Activated CD4-positive, alpha-beta T cell treated with anti-CD3 and anti-CD28 coated beads, Interleukin-2, amount 50 U/mL, for 1 hour (primary cell): ENCODE measurements around the gene SSR4.

Source experiments
- DNase-seq: peaks from one replicate; pipeline ENCODE4 v3.0.0-alpha.2; 2020

The SSR4 gene

DNA sequence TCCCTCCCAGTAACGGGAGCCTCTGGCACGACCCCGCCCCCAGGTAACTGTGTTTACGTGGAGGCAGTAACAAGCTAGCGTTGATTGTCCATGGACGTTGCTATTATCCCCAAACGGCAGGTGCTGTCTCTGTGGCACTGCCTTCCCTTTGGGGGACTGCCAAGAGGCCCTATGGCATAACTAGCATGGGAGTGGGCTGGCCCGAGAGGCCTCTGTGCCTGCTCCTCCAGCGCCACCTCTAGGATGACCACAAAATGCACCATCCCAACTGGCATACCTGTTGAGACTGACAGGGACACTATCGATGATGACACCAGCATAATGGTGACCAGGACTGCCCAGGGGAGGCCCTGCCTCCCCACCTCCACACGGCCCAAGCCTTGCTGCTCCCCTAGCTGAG is 12.2 kb upstream of the SSR4 start:
- no peak for DNase-seq

DNA sequence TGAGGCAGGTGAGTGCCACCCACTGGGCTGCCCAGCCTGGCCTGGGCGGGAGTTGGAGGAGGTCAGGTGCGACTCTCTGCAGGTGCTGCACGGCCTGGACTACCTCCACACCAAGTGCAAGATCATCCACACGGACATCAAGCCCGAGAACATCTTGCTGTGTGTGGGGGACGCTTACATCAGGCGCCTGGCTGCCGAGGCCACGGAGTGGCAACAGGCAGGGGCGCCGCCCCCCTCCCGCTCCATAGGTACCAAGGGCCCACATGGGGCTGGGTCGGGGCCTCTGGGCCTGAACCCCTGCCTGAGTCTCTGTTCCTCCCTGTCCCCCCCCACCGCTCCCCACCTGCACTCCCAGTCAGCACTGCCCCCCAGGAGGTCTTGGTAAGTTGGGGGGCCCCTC is 11.6 kb upstream of the SSR4 start:
- DNase-seq = no peak

DNA sequence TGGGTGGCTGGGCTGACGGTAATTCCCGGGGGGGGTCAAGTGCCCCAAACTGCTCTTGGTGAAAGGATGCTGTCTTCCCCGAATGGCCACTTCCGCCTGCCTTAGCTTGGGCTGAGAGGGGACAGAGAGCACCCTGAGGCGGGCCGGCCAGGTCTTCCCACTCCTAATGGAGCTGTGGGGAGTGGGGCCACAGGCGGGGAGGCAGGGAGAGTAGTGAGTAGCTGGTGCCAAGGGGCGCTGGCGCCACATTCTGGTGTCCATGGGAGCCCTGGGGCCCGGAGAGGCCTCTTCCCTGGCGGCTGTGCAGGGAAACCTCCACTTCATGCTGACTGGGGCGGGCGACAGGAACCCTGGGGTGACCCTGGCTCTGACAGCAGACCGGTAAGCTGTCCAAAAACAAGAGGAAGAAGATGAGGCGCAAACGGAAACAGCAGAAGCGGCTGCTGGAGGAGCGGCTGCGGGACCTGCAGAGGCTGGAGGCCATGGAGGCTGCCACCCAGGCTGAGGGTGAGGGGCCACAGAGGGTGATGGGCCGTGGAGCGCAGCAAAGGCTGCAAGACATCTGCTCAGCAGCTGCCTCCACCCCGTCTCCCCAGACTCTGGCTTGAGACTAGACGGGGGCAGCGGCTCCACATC is 11.0 kb upstream of the SSR4 start:
- no peak for DNase-seq

DNA sequence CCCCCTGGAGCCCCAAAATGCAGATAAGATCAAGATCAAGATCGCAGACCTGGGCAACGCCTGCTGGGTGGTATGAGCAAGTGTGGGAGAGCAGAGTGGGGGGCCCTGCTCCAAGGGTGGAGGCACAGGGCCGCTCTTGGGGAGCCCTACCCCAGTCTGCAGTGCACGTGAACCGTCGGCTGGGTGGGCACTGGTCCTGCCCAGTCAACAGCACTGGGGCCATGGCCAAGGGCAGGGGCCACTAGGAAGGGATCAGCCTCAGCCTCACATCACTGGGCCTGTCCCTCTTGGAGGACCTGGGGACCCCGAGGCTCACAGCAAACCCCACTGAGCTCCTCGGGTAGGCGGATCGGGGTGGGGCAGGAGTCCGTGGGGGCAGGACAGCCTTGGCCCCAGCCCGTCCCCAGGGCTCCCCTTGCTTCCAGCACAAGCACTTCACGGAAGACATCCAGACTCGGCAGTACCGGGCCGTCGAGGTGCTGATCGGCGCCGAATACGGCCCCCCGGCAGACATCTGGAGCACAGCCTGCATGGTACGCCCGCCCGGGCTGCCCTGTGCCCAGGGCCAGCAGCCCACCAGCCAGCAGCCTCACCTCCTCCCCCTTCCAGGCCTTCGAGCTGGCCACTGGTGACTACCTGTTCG is 10.0 kb upstream of the SSR4 start:
- no peak for DNase-seq

DNA sequence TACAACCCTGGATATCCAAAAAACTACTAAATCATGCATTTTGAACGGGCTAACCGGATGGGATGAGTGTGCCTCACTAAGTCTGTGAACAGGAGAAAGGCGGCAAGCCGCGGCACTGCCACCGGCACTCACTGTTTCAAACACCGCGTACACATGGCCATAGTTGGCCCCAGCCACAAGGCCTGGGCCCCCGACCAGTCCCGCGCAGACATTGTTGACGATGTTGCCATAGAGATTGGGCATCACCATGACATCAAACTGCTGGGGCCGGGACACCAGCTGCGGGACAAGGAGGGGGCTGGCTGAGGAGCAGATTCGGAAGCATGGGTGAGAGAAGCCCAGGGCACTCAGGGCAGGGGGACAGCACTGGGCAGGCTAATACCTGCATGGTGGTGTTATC is 7.8 kb upstream of the SSR4 start:
- no peak for DNase-seq

DNA sequence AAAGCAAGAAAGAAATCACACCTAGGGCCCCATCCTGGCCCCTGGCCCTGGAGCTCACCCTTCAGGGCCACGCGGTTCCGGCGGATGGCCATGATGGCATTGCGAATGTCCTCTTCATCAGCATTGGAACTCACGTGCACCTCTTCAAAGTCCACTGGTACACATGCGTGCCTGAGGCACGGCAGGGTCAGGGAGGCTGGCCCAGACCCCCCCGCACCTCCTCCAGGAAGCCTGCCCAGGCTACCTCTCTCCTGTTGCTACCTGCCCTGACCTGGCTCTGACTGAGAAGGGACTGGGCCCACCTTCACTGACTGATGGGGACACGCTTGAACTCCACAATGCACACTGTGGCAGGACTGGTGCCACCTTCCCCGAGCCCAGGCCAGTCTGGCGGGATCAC is 4.8 kb upstream of the SSR4 start:
- no peak for DNase-seq

DNA sequence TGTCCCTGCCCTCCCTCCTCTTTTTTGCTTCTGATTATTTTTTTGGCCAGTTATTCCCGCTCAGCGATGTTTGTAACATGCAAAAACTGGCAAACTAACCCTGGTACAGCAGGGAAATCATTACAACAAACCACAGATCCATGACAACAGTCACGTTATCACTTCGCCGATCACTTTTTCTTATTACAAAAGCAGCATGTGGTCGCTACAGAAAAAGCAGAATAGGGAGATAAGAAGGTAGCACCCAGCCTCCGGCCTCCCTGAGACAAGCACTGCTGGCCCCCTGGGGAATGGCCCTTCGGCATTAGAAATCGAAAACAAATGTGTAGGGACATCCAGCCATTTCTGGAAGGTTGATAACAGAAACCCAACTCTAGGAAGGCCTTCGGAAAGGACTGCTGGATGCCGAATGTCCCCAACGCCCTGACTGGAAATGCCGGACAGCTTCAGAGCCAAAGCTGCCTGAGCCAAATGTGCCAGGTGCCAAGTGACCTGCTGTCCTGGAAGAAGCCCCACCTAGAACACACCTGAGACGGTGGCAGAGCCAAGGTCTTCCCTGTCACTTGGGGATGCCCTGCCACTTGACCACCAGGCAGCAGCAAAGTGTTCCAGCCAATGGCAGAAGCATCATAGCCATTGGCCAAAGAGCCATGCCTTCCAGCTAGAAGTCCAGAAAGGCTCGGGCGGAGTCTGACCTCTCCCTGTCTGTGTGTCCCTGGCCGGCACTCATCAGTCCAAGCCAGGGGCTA is 3.2 kb upstream of the SSR4 start:
- no peak for DNase-seq

DNA sequence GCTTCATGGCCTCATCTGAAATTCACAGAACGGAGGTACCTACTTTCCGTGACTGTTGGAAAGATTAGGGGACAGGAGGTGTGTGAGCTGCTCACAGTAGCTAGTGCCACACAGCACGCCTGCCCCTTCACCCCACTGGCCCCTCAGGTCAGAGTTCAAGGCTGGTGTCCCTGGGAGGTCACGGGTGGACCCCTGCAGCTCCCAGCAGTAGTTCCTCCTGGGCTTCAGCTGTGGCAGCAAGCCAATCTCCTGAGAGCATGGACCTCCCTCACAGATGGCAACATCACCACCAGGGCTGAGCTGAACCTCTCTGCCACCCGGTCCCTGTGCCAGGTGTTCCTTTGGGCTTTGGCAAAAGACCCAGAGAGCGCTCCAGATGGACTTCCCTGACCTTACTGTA is 2.1 kb upstream of the SSR4 start:
- DNase-seq = no peak

DNA sequence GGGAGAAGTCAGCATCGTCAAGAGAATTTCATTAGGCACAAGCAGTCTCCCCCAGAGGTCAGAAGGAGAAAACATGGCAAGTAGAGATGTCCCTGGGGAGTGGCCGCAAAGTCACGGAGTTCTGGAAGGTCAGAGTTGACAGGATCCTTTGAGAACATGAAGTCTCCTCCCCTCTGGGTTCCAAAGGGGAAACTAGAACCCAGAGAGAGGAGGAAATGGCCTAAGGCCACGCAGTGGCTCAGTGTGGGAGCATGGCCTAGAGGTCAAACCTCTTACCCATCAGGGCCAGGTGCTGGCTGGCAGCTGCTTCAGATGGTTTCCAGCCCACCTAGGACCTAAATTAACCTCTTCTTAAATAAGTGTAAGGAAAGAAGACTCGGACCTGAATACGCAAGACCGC is 1.2 kb upstream of the SSR4 start:
- no peak for DNase-seq

DNA sequence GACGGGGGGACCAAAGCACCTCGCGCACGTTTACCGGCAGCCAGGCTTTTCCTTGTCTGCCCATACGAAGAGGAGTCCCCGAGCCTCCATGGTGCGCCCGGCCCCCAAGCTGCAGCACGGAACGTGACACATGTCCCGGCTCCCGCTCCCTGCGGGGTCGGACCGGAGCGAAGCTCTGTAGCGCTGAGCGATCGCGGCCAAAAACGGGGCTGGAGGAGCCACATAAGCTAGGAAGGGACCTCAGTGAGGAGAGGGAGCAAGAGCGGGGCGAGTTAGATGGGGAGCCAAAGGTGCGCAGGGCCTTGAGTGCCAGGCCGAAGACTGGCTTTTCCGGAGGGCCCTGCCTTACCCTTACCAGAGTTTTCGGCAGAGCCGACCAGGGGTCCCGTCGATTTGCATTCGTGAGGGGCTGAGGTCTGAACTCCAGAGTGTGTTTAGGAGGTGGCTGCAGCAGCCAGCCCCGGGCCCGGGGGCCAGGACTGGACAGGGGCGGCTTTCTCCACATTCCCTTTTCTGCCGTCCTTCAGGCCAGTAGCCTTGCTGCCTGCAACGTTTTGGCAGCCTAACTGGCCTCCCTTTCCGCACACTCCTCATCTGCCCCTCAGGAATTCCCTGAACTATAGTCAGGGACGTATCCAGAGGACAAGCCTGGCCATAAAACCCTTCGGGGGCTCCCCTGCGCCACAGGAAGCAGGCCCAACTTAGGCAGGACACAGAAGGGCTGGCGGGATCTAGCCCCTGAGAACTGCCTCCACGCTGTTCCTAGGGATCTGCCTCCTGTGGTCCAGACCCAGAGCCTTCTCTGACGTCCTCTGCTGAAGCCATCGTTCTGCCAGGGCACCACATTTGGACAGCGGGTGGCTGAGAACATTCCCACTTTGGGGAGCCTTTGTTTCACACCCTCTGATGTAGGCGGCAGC is 689 bp downstream of the SSR4 start:
- peak; percentile 6 for DNase-seq

DNA sequence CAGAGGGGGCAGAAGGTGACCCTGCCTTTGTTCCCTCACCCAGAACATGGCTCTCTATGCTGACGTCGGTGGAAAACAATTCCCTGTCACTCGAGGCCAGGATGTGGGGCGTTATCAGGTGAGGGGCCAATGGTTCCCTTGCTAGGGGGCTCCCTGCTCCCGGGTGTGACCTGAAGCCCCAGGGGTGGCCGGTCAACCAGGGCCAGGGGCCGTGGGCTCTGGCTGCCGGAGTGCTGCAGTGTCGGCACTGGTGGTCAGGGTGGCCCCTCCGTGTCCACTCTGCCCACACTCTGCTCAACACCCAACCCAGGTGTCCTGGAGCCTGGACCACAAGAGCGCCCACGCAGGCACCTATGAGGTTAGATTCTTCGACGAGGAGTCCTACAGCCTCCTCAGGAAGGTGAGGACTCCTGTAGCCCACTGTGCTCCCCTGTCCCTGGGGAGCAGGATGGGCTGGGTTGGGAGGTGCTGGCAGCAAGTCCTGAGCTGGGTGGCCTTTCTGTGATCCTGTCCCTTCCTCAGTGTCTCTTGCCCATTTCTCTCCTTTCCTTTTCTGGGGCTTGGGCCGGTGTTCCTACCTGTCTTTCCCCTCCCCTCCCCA is 3.0 kb downstream of the SSR4 start:
- no peak for DNase-seq

DNA sequence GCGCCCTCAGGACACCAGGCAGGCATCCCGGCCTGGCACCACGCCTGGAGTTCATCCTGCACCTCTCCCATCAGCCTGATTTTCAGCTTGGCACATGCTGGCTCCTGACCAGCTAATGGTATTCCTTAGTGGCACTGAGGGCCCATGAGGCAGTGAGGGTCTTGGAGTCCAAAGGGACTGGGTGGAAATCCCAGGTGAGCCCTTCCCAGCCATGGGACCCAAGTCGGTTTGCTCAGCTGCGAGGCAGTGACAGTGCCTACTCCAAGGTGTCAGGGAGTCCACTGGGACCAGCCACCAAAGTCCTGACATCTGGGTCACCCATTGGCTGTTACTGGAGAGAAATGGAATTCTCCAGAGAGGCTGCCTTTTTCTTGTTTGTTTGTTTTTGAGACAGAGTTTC is 4.9 kb downstream of the SSR4 start:
- DNase-seq = no peak

DNA sequence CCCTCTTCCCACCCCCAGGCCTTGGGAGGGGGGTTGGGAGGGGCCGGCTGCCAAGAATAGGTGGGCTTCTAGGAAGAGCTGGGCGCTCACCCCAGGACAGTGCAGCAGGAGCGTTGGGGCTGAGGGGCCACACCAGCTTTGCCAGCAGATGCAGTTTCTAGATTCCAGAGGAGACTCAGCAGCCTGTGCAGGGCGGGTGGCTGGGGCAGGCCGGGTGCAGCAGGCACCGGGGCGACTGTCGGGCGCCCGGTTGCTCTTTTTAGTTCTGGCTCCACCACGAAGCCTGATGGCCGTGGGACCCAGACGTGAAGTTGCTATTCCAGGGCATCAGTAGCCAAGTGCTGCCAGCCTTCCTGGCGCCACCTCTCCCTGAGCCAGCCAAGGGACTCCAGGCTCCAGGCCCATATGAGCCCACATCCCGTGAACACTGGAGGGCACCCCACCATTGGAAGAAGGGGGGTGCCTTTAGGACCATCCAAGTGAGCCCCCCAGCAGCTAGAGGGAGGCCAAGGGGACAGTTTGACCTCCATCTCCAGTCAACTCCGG is 5.8 kb downstream of the SSR4 start:
- DNase-seq = no peak

DNA sequence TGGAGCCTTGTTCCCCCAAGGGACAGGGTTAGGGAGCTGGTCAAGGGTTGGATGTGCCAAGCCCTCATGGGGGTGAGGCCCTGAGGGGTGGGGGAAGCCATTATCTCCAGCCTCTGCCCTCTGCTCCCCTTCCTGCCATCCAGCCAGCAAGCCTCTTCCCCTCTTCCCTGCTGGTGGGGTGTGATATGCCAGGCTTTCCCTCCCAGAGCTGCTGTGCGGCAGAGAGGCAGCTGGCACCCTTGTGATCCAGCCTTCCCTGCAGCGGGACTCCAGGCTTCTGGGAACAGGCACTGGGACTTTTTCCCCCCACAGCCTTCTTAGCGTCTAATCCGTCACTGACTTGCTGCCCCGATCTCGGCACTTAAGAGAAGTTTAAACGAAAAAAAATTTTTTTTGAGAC is 6.3 kb downstream of the SSR4 start:
- DNase-seq = no peak

DNA sequence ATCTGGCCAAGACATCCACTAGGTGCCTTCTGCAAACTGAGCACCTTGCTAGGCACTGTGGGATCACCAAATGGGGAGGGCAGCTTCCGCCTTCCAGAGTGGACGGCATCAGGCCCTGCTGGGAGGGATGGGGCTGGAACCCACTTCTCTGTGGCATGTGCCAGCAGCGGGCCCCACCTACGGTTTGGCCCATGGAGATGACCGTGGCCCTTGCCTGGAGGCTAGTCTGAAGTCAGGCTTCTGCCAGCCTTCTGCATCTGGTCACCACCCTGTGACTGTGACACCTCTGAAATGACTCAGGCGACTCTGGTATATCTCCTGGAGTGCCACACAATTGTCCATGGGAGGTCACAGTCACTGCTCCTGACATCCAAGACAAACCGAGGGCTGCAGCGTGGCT is 7.2 kb downstream of the SSR4 start:
- no peak for DNase-seq

DNA sequence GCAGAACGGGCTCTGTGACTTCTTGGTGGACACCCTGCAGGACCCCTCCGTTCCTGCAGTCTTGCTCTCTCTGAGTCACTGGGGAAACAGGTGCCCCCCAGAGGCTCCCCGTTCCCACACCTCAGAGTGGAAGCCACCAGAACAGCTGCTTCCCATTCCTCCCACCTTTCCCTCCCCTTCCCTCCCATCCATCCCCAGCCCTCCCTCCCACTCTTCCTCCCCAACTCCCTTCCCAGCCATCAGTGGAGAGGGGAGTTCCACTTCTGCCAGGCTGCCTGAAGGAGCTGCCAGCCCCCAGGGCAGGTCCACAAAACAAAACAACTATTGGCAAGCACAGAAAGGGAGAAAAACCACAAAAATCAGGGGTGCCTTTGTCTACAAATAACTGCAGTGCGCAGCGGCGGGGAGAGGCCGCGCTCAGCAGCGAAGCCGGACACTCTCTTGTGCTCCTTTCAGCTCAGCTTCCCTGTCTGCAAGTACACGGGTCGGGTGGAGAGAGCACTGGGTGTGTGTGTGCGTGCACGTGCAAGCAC is 8.1 kb downstream of the SSR4 start:
- no peak for DNase-seq

DNA sequence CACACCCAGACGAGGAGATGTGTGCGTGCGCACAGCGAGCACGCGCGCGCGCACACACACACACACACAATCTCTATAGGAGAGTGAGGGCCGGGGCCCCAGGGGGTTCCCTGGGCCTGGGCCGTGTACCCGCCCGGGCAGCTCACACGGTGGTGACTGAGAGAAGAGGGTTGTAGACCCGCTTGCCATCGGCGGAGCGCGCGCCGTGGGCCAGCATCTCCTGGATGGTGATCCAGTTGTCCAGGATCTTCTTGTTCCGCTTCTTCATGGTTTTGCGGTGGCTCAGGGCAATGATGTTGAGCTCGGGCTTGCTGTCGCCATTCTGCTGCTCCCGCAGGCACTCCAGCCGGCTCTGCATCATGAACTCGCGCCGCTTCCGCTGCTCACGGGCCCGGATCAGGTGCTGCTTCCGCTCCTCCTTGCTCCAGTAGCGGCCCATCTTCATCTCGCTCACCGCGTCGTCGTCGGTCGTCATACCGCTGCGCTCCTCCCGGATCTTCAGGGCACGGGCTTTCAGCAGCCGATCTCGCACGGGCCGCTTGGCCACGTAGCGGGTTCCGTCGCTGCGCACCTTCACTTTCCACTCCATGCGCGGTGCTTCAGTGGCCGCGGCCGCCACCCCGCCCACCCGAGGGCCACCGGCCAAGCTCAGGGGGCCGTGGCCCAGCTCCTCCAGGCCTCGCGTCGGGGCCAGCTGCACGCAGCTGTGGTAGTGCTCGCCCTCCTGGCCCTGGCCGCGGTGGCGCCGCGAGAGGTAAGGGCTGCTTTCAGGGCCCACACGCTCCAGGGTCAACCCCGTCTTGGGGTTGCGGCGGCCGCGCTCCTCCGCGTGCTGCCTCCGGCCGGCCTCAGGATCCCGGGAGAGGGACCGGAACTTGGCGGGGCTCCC is 9.0 kb downstream of the SSR4 start:
- DNase-seq = no peak

DNA sequence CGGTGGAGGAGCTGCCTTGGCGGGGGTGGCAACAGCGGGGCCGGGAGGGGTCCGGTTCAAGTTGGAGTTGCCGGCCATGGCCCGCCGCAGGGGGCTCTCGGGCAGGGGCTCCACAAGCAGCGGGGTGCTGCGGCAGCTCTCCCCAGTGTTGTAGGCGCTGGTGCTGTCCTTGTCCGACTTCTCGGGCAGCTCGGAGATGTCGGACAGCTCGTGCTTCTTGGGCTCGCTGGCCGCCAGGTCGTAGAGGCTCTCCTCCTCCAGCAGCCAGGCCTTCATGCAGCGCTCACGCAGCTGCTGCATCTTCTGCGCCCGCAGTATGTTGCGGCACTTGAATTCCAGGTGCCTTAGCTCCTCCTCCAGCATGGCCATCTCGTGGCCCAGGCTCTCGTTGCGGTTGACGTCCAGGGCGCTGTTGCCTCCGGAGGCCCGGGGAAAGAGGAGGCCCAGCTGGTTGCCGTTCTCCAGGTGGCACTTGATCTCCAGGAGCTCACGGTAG is 9.7 kb downstream of the SSR4 start:
- DNase-seq = no peak

DNA sequence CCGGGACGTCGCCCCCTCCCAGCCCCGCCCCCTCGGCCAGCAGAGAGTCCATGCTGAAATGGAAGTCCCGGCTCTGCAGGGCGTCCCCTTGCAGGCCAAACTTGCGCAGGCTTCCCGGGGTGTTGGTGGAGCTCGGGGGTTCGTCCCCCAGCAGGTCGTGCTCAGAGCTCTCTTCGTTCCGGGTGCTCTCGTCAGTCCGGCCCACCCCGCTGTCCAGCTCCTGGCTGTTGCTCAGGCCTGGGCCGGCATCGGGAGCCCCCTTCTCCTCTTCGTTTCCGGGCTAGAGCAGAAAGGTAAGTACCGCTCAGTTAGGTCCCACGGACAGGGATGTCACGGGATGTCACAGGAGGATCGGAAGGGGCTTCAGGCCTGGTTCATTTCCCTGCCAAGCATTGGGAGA is 10.2 kb downstream of the SSR4 start:
- DNase-seq = no peak

DNA sequence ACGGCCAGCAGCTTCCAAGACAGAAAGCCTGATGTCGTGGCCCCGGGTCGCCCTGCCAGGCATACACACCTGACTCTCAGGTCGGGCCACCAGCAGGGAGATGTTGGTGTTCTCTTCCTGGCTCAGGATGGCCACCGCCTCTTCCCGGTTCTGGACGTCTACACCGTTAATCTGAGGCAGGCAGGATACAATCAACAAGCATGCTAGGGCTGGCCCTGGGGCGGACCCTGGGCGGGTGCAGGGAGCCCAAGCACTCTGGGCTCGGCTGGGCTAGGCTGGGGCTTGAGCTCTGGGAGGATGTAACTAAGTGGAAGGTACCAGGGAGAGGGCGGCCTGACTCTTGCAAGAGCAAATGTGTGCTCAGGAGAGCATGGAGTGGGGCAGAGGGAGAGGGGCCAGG is 11.0 kb downstream of the SSR4 start:
- no peak for DNase-seq

DNA sequence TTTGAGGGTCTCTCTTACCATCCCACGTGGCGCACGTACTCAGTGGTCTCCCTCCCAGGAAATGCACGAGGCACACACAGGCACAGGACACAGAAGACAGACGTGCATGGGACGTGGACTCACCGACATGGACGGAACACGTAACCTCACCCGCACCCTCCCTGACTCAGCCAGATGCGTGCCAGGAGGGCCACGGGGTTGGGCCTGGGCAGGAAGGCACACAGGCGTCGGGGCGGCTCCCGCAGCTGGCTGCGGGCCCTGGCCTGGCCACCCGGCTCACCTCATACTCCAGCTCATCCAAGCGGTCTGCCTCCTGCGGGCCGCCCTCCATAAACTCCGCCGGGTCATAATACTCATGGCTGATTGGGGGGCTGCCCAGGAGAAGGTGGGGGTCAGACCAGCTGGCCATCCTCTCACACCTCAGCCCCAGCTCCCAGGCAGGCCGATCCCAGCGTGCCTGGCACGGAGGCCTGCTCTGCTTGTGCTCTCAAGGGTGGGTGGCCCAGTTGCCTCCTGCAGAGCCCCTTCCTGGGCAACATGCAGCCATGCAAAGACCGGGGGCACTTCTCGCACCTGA is 12.6 kb downstream of the SSR4 start:
- no peak for DNase-seq
